Measurements from ENCODE around the gene FBXO2.

FBXO2 gene

DNA sequence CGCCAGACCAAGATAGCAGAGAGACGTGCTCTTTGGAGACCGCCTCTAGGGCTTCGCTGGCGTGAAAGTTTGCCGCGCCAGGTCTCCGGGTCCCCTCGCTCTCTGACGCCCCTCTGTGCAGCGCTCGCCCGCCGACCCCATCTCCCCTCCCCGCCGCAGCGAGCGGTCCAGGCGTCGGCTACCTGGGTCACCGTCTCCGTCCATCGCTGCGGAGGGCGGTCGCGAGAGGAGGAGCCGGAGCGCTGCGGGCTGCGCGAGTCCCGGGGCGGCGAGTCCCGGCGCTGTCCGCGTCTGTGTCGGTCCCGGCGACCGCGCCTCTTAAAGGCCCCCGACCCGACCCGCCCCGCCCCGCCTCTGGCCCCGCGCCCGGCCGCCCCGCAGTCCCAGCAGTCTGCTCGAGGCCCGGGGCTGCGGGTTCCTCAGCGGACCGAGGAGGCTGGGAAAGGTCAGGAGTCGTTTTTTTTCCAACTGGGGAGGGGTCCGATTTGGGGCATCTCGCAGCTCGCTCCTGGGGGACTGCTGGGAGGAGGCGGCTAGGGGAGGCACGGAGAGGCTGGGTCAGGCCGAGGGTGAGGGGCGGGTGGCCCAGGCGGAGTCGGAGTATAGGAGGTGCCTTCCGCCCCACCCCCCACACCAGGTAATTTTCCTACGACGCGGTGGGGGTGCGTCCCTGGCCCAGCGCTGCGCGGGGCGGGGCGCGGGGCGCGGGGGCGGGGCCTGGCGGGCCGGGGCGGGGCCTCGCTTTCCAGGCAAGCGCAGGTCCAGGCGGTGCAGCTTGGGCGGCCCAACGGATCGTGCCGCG, at the start of gene FBXO2, which contains the start of gene FBXO44:
TSS of gene FBXO2 (minus strand) at position 293 of the 802 bp plus-strand sequence. CDS start at position 204, 89 bp downstream.
TSS of gene FBXO44 (plus strand) at position 741 of the 802 bp plus-strand sequence. CDS start 959 bp downstream, outside the sequence.
- DNase-seq (ENCODE audit: low spot score): peak; percentile 81

GRCh38 chr1:11703357-11704193, 49.3 kb upstream of the FBXO2 start:
- DNase-seq (ENCODE audit: low spot score): no peak

DNA sequence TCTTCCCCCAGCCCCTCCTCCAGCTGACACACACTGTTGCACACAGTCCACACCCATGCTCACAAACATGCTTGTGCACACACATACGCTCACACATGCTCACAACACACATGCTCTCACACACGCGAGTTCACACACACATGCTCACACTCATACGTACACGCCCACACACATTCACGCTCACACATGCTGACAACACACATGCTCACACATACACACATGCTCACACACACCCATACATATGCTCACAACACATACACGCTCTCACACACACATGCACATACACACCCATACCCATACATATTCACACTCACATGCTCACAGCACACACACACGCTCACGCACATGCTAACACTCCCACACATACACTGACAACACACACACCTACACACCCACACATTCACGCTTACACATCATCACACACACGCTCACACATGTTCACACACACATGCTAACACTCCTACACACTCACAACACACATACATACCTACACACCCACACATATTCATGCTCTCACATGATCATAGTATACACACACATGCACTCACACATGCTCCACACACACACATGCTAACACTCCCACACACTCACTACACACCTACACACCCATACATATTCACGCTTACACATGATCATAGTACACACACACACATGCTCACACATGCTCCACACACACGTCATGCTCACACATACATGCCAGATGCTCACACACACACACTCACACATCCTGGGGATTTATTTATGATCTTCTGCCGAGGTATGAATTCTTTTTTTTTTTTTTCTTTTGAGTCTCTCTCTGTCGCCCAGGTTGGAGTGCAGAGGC, 48.0 kb upstream of the FBXO2 start:
- no peak for DNase-seq (ENCODE audit: low spot score)

GRCh38 chr1:11701551-11701961, 47.3 kb upstream of the FBXO2 start:
- DNase-seq (ENCODE audit: low spot score): no peak

GRCh38 chr1:11700601-11701467, 46.6 kb upstream of the FBXO2 start:
- no peak for DNase-seq (ENCODE audit: low spot score)

GRCh38 chr1:11697893-11698210, 43.6 kb upstream of the FBXO2 start:
- DNase-seq (ENCODE audit: low spot score): no peak

GRCh38 chr1:11697188-11697892, 43.1 kb upstream of the FBXO2 start:
- DNase-seq (ENCODE audit: low spot score): no peak

DNA sequence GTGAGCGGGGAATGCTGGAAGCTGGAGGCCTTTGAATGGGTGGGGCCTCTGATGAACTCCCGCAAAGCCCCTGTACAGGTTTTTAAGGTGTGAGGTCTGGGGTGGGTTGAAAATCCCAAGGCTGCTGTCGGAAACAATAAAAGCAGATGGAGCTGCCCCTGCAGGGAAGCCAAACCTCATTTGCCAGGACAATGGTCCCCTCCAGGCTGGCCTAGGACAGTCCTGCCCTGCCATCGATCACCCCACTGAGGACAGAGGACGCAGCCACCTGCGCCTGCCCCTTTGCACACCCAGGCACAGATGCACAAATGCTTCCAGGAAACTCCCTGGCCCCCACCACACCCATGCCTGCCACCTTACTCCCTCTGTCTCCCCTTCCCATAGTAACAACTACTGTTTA, 41.6 kb upstream of the FBXO2 start:
- no peak for DNase-seq (ENCODE audit: low spot score)

- DNase-seq (ENCODE audit: low spot score): no peak
Observed at GRCh38 chr1:11693917-11694316, 39.7 kb upstream of the FBXO2 start.

GRCh38 chr1:11693024-11693590, 38.9 kb upstream of the FBXO2 start:
- no peak for DNase-seq (ENCODE audit: low spot score)

GRCh38 chr1:11691928-11692711, 37.9 kb upstream of the FBXO2 start:
- no peak for DNase-seq (ENCODE audit: low spot score)

- no peak for DNase-seq (ENCODE audit: low spot score)
Observed at GRCh38 chr1:11691302-11691914, 37.2 kb upstream of the FBXO2 start, which contains the start of gene DRAXIN. TSS of gene DRAXIN (plus strand) at chr1:11691710. CDS start at chr1:11706259, 14,549 bp downstream.

GRCh38 chr1:11690397-11691301, 36.4 kb upstream of the FBXO2 start:
- no peak for DNase-seq (ENCODE audit: low spot score)

DNA sequence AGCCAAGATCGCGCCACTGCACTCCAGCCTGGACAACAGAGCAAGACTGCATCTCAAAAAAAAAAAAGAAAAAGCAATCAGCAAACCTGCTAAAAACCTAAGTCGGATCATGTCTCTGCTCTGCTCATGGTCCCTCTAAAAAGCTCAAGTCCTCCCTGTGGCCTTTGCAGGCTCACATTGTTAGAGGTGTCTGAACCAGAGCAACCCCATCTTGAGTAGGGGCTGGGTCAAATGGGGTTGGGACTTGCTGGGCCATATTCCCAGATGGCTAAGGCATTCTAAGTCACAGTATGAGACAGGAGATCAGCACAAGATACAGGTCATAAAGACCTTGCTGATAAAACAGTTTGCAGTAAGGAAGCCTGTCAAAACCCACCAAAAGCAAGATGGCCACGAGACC, 34.3 kb upstream of the FBXO2 start:
- no peak for DNase-seq (ENCODE audit: low spot score)

DNA sequence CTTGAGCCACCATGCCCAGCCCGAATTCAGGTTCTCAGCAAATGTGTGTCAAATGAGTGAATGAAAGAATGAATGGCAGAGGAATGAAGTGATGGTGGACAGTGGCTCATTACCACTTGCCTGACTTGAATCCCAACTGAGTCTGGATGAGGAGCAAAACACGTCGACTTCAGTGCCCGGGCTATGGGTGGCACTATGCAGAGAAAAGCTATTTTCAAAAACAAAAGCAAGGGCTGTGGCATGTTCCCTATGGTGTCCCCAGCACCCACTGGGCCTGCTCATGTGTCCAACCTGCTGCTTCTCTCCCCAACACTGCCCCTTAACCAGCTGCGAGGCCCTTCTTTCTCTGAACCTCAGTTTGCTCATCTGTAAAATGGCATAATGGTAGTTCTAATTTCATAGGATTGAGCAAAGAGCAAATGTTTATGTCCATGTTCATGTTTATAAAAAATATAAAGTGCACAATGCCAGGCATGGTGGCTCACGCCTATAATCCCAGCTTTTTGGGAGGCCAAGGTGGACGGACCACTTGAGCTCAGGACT, 31.1 kb upstream of the FBXO2 start:
- DNase-seq (ENCODE audit: low spot score): no peak

- DNase-seq (ENCODE audit: low spot score): no peak
Observed at GRCh38 chr1:11684070-11684469, 29.8 kb upstream of the FBXO2 start.

DNA sequence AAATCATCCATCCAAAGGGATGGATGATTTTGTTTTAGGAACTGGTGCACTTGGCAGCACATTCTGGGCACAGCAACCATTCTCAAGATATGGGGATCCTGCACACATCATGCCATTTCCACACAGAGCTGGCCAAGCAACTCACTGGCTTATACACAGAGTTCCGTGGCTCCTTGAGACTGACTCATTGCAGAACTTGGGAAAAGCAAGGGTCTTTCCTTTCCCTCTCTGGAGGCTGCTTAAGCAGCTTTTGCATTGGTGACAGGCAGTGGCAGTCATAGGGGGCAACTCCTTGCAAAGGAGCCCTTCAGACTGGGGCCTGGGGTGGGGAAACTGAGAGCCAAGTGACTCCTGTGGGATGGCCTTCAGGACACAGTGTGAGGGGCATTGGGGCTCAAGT, 28.6 kb upstream of the FBXO2 start:
- DNase-seq (ENCODE audit: low spot score): no peak

Measured in germinal center (tissue), 1 donor.